Measurements from ENCODE around the gene FOXP1.

GRCh38 chr3:71585887-71586809, 2.6 kb upstream of the FOXP1 start:
- TF ChIP-seq POLR2A (IDR thresholded peaks at IDR 0.05; ENCODE audit: low read depth) (no peak), CTCF (IDR thresholded peaks at IDR 0.05) (peak; percentile 75 to 82 (median 76)), EP300 (IDR thresholded peaks at IDR 0.05) (no peak)

Data from esophagus muscularis mucosa (tissue), 4 donors.